Measurements from ENCODE around the gene SIRT2. TPM values are rescaled to one million over a fixed set of nuclear protein-coding genes. Genes with fewer than 3 reads are reported as not detected.

SIRT2 gene
- total RNA-seq, 1 experiment from 2014 or later: 162 TPM

GRCh38 chr19:38838208-38838985, 61.0 kb downstream of the SIRT2 start:
- peak; percentile 39 for ATAC-seq
- in situ Hi-C loops (cut with HindIII; ENCODE audit: low pct_unique_long_range_greater_than_20kb, low sequenced_read_pairs): loop anchor here (5.0 kb wide), 1 partner anchor 71 kb away; no protein-coding TSS in a partner anchor
- Histone ChIP-seq H3K36me3 (ENCODE audit: control insufficient read depth, insufficient read depth, low read length) (peaks cover 71% of the 10 kb centered on the region), H3K4me3 (ENCODE audit: low read depth in 2 of 2, low read length in 2 of 2) (no peak overlapping the region), H3K4me1 (ENCODE audit: control insufficient read depth, insufficient read depth, low read length) (peaks cover 96% of the 10 kb centered on the region), H3K27ac (ENCODE audit: low read length) (peak overlapping the region; percentile 86), H3K9me3 (ENCODE audit: control insufficient read depth, insufficient read depth, low read depth, low read length) (no peaks in the 10 kb centered on the region), H3K27me3 (ENCODE audit: control insufficient read depth, insufficient read depth, low read length) (no peaks in the 10 kb centered on the region)
- BruUV-seq (replicated peaks): no TSS peak
- TF ChIP-seq TCF7L2 (IDR thresholded peaks at IDR 0.05; ENCODE audit: low read depth, low read length): no peak
- no peak for TF ChIP-seq REST (IDR thresholded peaks at IDR 0.05; ENCODE audit: insufficient read depth in 1 of 2, low read depth in 2 of 2, low read length in 1 of 2)
- TF ChIP-seq POLR2AphosphoS5 (IDR thresholded peaks at IDR 0.05; ENCODE audit: low read depth, low read length): no peak
- TF ChIP-seq CTCF (IDR thresholded peaks at IDR 0.05): no peak
- TF ChIP-seq SIN3A (IDR thresholded peaks at IDR 0.05; ENCODE audit: borderline replicate concordance, insufficient read depth, low read depth, low read length): no peak
- ChIA-PET CTCF (interaction anchor here (0.5 to 1.3 kb wide), 12 partner anchors 8 to 436 kb away, joined by 3 to 8 read pairs (median 4); partner anchors contain the start of genes MRPS12 and SARS2), POLR2A (interaction anchor here (0.5 to 2.4 kb wide), 12 partner anchors 9 to 537 kb away, joined by 3 to 17 read pairs (median 4); no protein-coding TSS in a partner anchor)
- no peak for DNase-seq (ENCODE audit: low read depth, low spot score)
- intact Hi-C loops (cut with micrococcal nuclease; ENCODE audit: unreplicated experiment): loop anchor here (5.0 to 10.0 kb wide), 2 partner anchors 186 to 324 kb away; no protein-coding TSS in a partner anchor

- no peaks in the 10 kb centered on the region for H3K9me3 ChIP-seq (ENCODE audit: control insufficient read depth, insufficient read depth, low read depth, low read length)
- peaks cover 64% of the 10 kb centered on the region for H3K36me3 ChIP-seq (ENCODE audit: control insufficient read depth, insufficient read depth, low read length)
- BruUV-seq (replicated peaks): no TSS peak
- H3K4me3 ChIP-seq (ENCODE audit: low read depth in 2 of 2, low read length in 2 of 2): no peak overlapping the region
- intact Hi-C loops (cut with micrococcal nuclease; ENCODE audit: unreplicated experiment) (loop anchor here (5.0 to 10.0 kb wide), 2 partner anchors 185 to 323 kb away; no protein-coding TSS in a partner anchor), in situ Hi-C loops (cut with HindIII; ENCODE audit: low pct_unique_long_range_greater_than_20kb, low sequenced_read_pairs) (loop anchor here (5.0 kb wide), 1 partner anchor 70 kb away; no protein-coding TSS in a partner anchor)
- no peak for TF ChIP-seq CTCF (IDR thresholded peaks at IDR 0.05)
- TF ChIP-seq TCF7L2 (IDR thresholded peaks at IDR 0.05; ENCODE audit: low read depth, low read length): peak; percentile 96
- no peak for DNase-seq (ENCODE audit: low read depth, low spot score)
- CTCF ChIA-PET: interaction anchor here (0.6 to 1.2 kb wide), 5 partner anchors 68 to 435 kb away, joined by 3 to 8 read pairs (median 5); no protein-coding TSS in a partner anchor
- H3K27ac ChIP-seq (ENCODE audit: low read length): peak overlapping the region; percentile 86
- no peaks in the 10 kb centered on the region for H3K27me3 ChIP-seq (ENCODE audit: control insufficient read depth, insufficient read depth, low read length)
- ATAC-seq: peak; percentile 42
- H3K4me1 ChIP-seq (ENCODE audit: control insufficient read depth, insufficient read depth, low read length): peaks cover 96% of the 10 kb centered on the region
- POLR2A ChIA-PET: interaction anchor here (0.5 to 0.9 kb wide), 9 partner anchors 10 to 536 kb away, joined by 3 to 7 read pairs (median 4); no protein-coding TSS in a partner anchor
These were observed 61.7 kb downstream of the SIRT2 start for GRCh38 chr19:38837656-38838121.

Data from Panc1 (cell line).